Suprapubic skin (tissue), 4 donors: Measurements from ENCODE around the gene CHIT1.

Experiments
- EP300 ChIP-seq: sonication (generic); formaldehyde crosslinking; IDR thresholded peaks from one replicate; pipeline ENCODE4 v1.6.1; 2017; ENCODE audit warnings: antibody characterized with exemption
- POLR2A ChIP-seq, 2 donors: fragments of 450-650 bp; IDR thresholded peaks; one replicate each; pipeline ENCODE4 v1.6.1; 2017; ENCODE audit warnings: antibody characterized with exemption in 2 of 2, mild to moderate bottlenecking in 2 of 2, moderate library complexity in 2 of 2
- POLR2AphosphoS5 ChIP-seq, 3 donors: sonication (generic); formaldehyde crosslinking; IDR thresholded peaks; one replicate each; pipeline ENCODE4 v1.6.1; 2017; ENCODE audit warnings: antibody characterized with exemption in 3 of 3
- TF ChIP-seq, protein P1 (sequence below), 2 donors: fragments of 200-600 bp in 1 of 2; fragments of 450-650 bp in 1 of 2; sonication (generic) in 1 of 2; IDR thresholded peaks; one replicate each; pipeline ENCODE4 v1.5.1; 2016 to 2019; ENCODE audit warnings: antibody characterized with exemption in 2 of 2, mild to moderate bottlenecking in 1 of 2, moderate library complexity in 1 of 2

DNA sequence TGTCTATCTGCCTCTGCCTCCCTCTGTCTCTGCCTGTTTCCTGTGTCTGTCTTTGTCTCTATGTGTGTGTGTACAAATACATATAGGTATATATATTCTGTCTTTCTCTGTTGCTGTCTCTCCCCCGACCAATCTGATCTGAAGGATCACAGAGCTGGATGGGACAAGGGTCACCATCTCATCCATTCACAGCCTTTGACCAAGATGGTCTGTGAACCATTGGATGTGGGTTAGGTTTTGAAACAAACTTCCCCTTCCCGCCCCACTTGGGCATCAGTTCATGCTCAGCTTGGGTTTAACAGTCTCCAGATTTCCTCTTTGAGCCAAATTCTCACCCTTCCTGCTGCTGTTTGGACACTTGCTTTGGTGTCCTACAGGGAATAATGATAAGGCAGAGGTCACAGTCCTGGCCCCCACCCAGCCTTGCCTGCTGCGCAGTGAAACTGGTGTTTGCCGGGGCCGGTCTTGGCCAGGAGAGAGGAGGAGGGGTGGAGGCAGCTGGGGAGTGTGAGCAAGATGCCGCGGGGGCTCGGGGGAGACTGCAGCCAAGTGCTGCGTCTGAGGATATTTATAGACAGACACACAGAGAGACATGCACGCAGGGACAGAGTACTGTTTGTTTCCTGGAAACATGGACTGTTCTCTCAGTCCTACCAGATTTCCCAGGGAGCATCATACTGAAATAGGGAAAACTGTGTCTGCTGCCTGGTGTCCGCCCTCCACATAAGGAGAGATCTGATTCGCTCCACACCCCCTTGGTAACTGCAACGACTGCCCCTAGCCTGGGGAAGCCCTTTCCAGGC lies 48.8 kb upstream of the CHIT1 start:
- TF ChIP-seq, protein P1, sequence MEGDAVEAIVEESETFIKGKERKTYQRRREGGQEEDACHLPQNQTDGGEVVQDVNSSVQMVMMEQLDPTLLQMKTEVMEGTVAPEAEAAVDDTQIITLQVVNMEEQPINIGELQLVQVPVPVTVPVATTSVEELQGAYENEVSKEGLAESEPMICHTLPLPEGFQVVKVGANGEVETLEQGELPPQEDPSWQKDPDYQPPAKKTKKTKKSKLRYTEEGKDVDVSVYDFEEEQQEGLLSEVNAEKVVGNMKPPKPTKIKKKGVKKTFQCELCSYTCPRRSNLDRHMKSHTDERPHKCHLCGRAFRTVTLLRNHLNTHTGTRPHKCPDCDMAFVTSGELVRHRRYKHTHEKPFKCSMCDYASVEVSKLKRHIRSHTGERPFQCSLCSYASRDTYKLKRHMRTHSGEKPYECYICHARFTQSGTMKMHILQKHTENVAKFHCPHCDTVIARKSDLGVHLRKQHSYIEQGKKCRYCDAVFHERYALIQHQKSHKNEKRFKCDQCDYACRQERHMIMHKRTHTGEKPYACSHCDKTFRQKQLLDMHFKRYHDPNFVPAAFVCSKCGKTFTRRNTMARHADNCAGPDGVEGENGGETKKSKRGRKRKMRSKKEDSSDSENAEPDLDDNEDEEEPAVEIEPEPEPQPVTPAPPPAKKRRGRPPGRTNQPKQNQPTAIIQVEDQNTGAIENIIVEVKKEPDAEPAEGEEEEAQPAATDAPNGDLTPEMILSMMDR (IDR thresholded peaks at IDR 0.05), result no peak
- TF ChIP-seq POLR2AphosphoS5 (IDR thresholded peaks at IDR 0.05) (peak in 2 of 3 donors; percentile 52 to 57), POLR2A (IDR thresholded peaks at IDR 0.05) (peak in 1 of 2 donors; percentile 44), EP300 (peak; percentile 84)
